Astrocyte of the spinal cord (primary cell): ENCODE results near the gene STXBP5.
A peak's percentile ranks its signal among the peaks of the same experiment; 100 is the strongest.

ENCODE experiments used
- DNase-seq: peaks from one replicate; pipeline ENCODE4 v3.0.0; 2011; ENCODE audit warnings: low read depth, low spot score
- H3K4me3 ChIP-seq: 2 replicates; pipeline ENCODE4 v1.5.1; 2011; ENCODE audit warnings: low read depth, mild to moderate bottlenecking, low read length, moderate library complexity
- in situ Hi-C: cut with HindIII; loops from 2 replicates; pipeline ENCODE4 v1.10.0; 2017; ENCODE audit warnings: low sequenced_read_pairs
- TF ChIP-seq, protein P1 (sequence below): IDR thresholded peaks from 2 replicates; pipeline ENCODE4 v1.5.1; 2012; ENCODE audit warnings: low read depth, mild to moderate bottlenecking, low read length, inconsistent platforms

Gene STXBP5

DNA sequence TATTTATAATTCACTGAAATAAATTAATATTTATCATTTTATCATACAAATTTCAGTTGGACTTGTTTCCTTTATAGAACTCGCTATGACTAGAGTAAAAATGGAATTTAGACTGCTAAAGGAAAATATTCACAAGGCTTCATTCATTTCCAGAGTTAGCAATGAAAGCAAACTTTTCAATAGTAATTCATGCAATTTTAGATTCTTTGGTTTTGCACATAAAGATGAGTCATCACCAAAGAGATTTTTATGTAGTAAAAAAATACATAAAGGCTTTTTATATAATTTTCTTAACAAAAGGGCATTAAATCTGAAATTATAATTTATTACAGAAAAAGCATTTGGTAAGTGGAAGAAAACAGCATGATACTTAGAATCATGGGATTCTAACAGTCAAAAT lies 37.2 kb upstream of the STXBP5 start:
- TF ChIP-seq, protein P1, sequence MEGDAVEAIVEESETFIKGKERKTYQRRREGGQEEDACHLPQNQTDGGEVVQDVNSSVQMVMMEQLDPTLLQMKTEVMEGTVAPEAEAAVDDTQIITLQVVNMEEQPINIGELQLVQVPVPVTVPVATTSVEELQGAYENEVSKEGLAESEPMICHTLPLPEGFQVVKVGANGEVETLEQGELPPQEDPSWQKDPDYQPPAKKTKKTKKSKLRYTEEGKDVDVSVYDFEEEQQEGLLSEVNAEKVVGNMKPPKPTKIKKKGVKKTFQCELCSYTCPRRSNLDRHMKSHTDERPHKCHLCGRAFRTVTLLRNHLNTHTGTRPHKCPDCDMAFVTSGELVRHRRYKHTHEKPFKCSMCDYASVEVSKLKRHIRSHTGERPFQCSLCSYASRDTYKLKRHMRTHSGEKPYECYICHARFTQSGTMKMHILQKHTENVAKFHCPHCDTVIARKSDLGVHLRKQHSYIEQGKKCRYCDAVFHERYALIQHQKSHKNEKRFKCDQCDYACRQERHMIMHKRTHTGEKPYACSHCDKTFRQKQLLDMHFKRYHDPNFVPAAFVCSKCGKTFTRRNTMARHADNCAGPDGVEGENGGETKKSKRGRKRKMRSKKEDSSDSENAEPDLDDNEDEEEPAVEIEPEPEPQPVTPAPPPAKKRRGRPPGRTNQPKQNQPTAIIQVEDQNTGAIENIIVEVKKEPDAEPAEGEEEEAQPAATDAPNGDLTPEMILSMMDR, result no peak
- in situ Hi-C loops, result no loop called here
- DNase-seq, result no peak
- H3K4me3 ChIP-seq, result no peak overlapping the region

DNA sequence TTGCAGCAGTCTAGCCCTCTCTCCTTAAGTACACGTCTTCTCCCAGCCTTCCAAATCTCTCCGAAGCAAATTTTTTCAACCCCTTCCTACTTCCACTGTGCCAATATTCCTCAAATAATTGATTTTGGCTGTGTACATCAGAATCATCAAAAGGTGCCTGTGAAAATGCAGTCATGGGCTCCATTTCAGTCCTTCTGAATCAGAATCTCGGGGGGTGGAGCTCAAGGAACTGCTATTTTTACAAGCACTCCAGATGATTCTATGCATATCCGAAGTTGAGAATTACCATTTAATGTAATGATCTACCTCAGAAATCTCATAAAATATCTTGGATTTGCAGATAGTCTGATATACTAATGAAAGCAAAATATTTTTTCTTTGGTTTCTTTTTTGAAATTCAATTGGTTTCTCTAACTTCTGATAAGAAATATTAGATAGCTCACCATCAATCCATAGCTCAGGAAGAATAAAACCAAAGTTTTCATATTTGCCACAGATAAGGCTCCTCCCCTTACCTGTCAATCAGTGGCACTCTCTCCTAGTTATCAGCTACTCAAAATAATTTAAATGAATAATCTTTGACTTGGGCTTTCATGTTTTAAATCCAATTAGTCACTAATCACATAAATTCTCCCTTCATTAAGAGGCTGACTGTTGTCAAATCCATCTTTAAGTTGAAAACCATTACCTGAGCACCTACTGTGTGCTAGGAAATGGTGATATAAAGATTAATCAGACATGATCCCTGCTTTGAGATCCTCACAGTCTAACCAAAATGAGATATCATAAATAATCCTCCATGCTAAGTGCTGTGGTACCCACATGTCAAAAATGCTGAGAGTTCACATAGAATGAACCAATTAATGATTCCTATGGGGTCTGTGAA lies 36.4 kb upstream of the STXBP5 start:
- DNase-seq, result no peak
- H3K4me3 ChIP-seq, result no peak overlapping the region
- in situ Hi-C loops, result no loop called here
- TF ChIP-seq, protein P1, result no peak

DNA sequence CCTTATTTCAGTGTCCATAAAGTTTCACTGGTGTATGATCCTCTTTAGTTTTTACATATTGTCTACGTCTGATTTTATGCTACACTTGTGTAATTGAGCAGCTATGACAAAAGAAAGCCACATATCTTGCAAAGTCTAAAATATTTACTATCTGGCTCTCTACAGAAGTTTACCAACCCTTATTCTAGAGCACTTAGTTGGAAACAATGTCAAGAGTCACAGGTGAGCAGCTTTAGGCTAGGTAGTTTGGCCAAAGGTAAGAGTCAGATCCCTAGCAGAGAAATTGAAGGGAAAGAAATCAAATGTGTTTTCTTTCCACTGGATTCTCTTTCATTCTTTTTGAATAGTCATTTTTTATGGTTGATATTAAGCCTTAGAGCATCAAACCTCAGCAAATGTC lies 34.7 kb upstream of the STXBP5 start:
- TF ChIP-seq, protein P1, result no peak
- in situ Hi-C loops, result no loop called here
- no peak for DNase-seq
- H3K4me3 ChIP-seq, result no peak overlapping the region

DNA sequence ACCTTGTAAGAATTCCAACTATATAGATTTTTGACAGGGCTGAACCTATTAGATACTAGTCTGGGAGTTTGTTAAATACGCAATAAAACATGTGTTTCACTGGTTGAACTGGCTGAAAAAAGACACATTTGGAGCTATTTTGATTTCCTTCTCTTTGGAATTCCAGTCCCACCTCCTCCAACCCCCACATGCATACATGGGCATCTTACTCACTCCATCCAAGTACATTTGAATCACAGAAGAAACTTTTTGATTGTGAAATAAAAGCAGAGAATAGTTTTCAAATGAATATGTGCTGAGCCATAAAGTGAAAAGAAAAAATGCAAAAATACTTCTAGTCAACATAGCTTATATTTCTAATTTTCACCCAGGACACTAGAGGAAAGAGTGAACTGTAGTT lies 33.9 kb upstream of the STXBP5 start:
- TF ChIP-seq, protein P1, result no peak

DNA sequence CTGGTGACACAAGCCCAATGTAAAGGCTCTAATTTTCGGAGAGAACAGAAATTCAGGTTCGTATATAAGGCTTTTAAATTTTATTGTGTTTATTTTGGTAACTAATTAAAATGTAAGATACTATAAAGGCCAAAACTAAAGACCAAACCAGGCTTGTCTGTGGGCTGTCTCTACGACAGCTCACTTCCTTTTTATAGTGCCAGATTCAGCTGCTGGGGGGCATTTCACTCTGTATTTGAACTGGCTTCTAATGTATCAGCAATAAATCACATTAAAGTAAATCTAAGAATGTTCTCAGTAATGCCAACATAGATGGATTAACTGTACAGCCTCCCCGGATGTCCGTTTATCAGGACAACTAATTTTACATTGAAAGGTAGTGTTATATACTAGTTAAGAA lies 31.1 kb upstream of the STXBP5 start:
- TF ChIP-seq, protein P1, result no peak
- in situ Hi-C loops, result no loop called here
- H3K4me3 ChIP-seq, result no peak overlapping the region
- DNase-seq, result no peak

More for the DNA sequence above, 33.9 kb upstream of the STXBP5 start:
- in situ Hi-C loops, result no loop called here
- H3K4me3 ChIP-seq, result no peak overlapping the region
- peak; percentile 86 for DNase-seq

DNA sequence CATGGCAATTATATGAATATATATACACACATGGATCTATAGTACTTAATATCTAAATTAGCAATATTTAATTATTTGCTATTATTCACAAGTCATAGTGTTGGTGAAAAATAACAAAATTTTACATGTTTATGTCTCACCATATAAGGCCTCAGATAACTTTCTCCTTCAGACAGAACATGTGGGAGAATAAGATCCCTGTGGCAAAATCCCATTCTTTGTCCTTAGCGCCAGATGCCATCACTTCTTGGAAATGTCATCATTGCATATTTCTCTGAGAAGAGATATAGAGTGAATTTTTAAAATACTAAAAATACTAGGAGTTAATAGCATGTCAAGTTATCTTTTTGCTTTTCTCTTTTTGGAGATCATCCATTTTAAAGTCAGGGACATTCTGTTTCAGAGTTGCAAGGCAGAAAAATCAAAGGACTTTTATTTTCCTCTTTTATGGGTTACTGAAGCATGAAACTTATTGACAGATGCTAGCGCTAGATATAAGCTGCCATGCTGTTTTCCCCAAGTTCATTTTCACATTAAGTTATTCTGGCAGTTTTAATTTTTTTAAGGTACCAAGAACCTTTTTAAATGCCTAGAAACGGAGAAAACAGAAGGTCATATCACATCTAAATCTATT lies 30.4 kb upstream of the STXBP5 start:
- TF ChIP-seq, protein P1, result no peak
- in situ Hi-C loops, result no loop called here
- DNase-seq, result no peak
- no peak overlapping the region for H3K4me3 ChIP-seq
